Prostate gland (tissue), 2 donors: Measurements from ENCODE around the gene NDST1.

ENCODE experiments used
- POLR2A ChIP-seq: fragments of 450-650 bp; IDR thresholded peaks from one replicate; pipeline ENCODE4 v1.6.1; 2016; ENCODE audit warnings: antibody characterized with exemption, mild to moderate bottlenecking
- TF ChIP-seq, protein P1 (sequence below), 4 experiments: fragments of 200-600 bp in 2 of 4; fragments of 450-650 bp in 2 of 4; sonication (generic) in 2 of 4; IDR thresholded peaks; 1 replicate in 3 of 4; 2 replicates in 1 of 4; pipeline ENCODE4 v1.5.1; 2016 to 2019; ENCODE audit warnings: antibody characterized with exemption in 4 of 4, mild to moderate bottlenecking in 2 of 4, moderate library complexity in 2 of 4

DNA sequence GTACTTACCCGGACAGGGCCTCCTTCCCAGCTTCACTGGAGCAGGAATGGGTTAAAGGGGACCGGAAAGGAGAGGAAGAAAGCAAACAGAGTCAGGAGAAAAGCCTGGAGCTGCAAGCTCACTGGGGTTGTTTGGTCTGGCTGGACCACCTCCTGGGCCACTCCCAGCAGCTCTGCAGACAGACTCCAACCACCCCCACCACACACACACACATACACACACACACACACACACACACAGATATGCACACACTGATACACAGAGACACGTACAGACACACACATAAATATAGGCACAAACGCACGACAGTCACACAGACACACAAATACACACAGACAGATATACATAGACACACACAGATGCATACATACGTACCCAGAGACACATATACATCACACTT, 97.6 kb downstream of the NDST1 start:
- no peak for TF ChIP-seq POLR2A
- TF ChIP-seq, protein P1, sequence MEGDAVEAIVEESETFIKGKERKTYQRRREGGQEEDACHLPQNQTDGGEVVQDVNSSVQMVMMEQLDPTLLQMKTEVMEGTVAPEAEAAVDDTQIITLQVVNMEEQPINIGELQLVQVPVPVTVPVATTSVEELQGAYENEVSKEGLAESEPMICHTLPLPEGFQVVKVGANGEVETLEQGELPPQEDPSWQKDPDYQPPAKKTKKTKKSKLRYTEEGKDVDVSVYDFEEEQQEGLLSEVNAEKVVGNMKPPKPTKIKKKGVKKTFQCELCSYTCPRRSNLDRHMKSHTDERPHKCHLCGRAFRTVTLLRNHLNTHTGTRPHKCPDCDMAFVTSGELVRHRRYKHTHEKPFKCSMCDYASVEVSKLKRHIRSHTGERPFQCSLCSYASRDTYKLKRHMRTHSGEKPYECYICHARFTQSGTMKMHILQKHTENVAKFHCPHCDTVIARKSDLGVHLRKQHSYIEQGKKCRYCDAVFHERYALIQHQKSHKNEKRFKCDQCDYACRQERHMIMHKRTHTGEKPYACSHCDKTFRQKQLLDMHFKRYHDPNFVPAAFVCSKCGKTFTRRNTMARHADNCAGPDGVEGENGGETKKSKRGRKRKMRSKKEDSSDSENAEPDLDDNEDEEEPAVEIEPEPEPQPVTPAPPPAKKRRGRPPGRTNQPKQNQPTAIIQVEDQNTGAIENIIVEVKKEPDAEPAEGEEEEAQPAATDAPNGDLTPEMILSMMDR (IDR thresholded peaks at IDR 0.05) = no peak
